Fibroblast of lung (primary cell): ENCODE data around the gene NR2C2. TPM values are rescaled to one million over a fixed set of nuclear protein-coding genes. Genes with fewer than 3 reads are reported as not detected.

Experiments
- DNase-seq, 2 donors: peaks; one replicate each; pipeline versions ENCODE4 v3.0.0 to v3.0.0-alpha.2; 2010; ENCODE audit warnings: low read depth in 2 of 2
- H2AFZ ChIP-seq: 2 replicates; pipeline ENCODE4 v1.5.1; 2012; ENCODE audit warnings: low read length, control low read depth, inconsistent platforms
- H3K27ac ChIP-seq: 2 replicates; pipeline ENCODE4 v1.5.1; 2011; ENCODE audit warnings: low read length, control low read depth; ENCODE audit not compliant: insufficient read depth
- H3K27me3 ChIP-seq: 2 replicates; pipeline ENCODE4 v1.5.1; 2011; ENCODE audit warnings: mild to moderate bottlenecking, low read length; ENCODE audit not compliant: control insufficient read depth, insufficient read depth
- H3K36me3 ChIP-seq: 2 replicates; pipeline ENCODE4 v1.5.1; 2011; ENCODE audit warnings: low read length; ENCODE audit not compliant: control insufficient read depth, insufficient read depth
- H3K4me1 ChIP-seq: 2 replicates; pipeline ENCODE4 v1.5.1; 2011; ENCODE audit warnings: low read length; ENCODE audit not compliant: control insufficient read depth, insufficient read depth; ENCODE audit errors: extremely low read depth
- H3K4me2 ChIP-seq: 2 replicates; pipeline ENCODE4 v1.5.1; 2011; ENCODE audit warnings: low read length, control low read depth; ENCODE audit not compliant: insufficient read depth; ENCODE audit errors: extremely low read depth
- H3K4me3 ChIP-seq, 4 experiments: fragments of 200-600 bp in 1 of 4; sonication (generic) in 1 of 4; replicated peaks in 1 of 4; 2 replicates each; pipeline ENCODE4 v1.5.1; 2011 to 2016; ENCODE audit warnings: low read length in 4 of 4, low read depth in 3 of 4, mild to moderate bottlenecking in 3 of 4, control low read depth in 2 of 4, inconsistent platforms in 1 of 4, mixed read lengths in 1 of 4; ENCODE audit not compliant: insufficient read depth in 1 of 4; ENCODE audit errors: control extremely low read depth in 1 of 4
- H3K79me2 ChIP-seq: 2 replicates; pipeline ENCODE4 v1.5.1; 2012; ENCODE audit warnings: mild to moderate bottlenecking, low read length, inconsistent platforms; ENCODE audit not compliant: control insufficient read depth, insufficient read depth
- H3K9ac ChIP-seq: 2 replicates; pipeline ENCODE4 v1.5.1; 2011; ENCODE audit warnings: mild to moderate bottlenecking, low read length, control low read depth; ENCODE audit not compliant: insufficient read depth
- H3K9me3 ChIP-seq: 2 replicates; pipeline ENCODE4 v1.5.1; 2012; ENCODE audit warnings: low read depth, low read length; ENCODE audit not compliant: control insufficient read depth, insufficient read depth
- H4K20me1 ChIP-seq: 2 replicates; pipeline ENCODE4 v1.5.1; 2011; ENCODE audit warnings: low read length; ENCODE audit not compliant: control insufficient read depth, insufficient read depth; ENCODE audit errors: extremely low read depth
- CTCF ChIP-seq, 2 donors: IDR thresholded peaks in 1 of 2; conservative IDR thresholded peaks in 1 of 2; 1 replicate in 1 of 2; 2 replicates in 1 of 2; pipeline ENCODE4 v1.5.1; 2011 to 2012; ENCODE audit warnings: low read length in 2 of 2, control low read depth in 1 of 2, inconsistent platforms in 1 of 2, low read depth in 1 of 2, mild to moderate bottlenecking in 1 of 2
- EZH2 ChIP-seq: IDR thresholded peaks from 2 replicates; pipeline ENCODE4 v1.5.1; 2012; ENCODE audit warnings: low read length, control low read depth, mild to moderate bottlenecking; ENCODE audit errors: missing control alignments
- polyA plus RNA-seq, 2 donors: library from polyadenylated mRNA; depleted of rRNA in 1 of 2; stranded (reverse) in 1 of 2; unstranded in 1 of 2; fragments of >200 nt; gene quantifications; 2 replicates each; pipeline ENCODE4 v1.2.1, GENCODE V29; 2011 to 2012; ENCODE audit warnings: missing spikeins in 1 of 2
- total RNA-seq: library from RNA; depleted of rRNA; stranded (reverse); fragments of >200 nt; gene quantifications from 2 replicates; pipeline ENCODE4 v1.2.1, GENCODE V29; 2014

The NR2C2 gene
- total and polyA plus RNA-seq, 2 donors (not counting 1 experiment from before 2014, with no cell fraction given), result 15.0 to 27.9 TPM

- no peaks in the 10 kb centered on the region for H3K27me3 ChIP-seq
- peaks cover 18% of the 10 kb centered on the region for H3K79me2 ChIP-seq
- no peaks in the 10 kb centered on the region for H3K4me1 ChIP-seq
- no peaks in the 10 kb centered on the region for H3K9me3 ChIP-seq
- DNase-seq, result peak; percentile 54 to 62
- H4K20me1 ChIP-seq, result no peaks in the 10 kb centered on the region
- H3K36me3 ChIP-seq, result peaks cover 15% of the 10 kb centered on the region
- no peak overlapping the region for H3K4me3 ChIP-seq
- no peak overlapping the region for H3K9ac ChIP-seq
- H3K27ac ChIP-seq, result no peak overlapping the region
- TF ChIP-seq EZH2 (no peak), CTCF (conservative IDR thresholded peaks at IDR 0.05 in 1 of 2, IDR thresholded peaks at IDR 0.05 in 1 of 2; ENCODE audit: low read depth in 1 of 2, low read length in 2 of 2) (no peak)
- H3K4me2 ChIP-seq, result no peak overlapping the region
- H2AFZ ChIP-seq, result no peak overlapping the region
These were observed 107.7 kb downstream of the NR2C2 start for GRCh38 chr3:15055019-15055557.

GRCh38 chr3:15056676-15057404, 109.5 kb downstream of the NR2C2 start:
- H3K36me3 ChIP-seq, result peaks cover 14% of the 10 kb centered on the region
- H3K4me1 ChIP-seq, result no peaks in the 10 kb centered on the region
- no peaks in the 10 kb centered on the region for H4K20me1 ChIP-seq
- no peak overlapping the region for H2AFZ ChIP-seq
- no peak overlapping the region for H3K9ac ChIP-seq
- H3K4me2 ChIP-seq, result no peak overlapping the region
- no peaks in the 10 kb centered on the region for H3K9me3 ChIP-seq
- TF ChIP-seq EZH2 (no peak), CTCF (conservative IDR thresholded peaks at IDR 0.05 in 1 of 2, IDR thresholded peaks at IDR 0.05 in 1 of 2; ENCODE audit: low read depth in 1 of 2, low read length in 2 of 2) (no peak)
- no peak overlapping the region for H3K4me3 ChIP-seq
- H3K27me3 ChIP-seq, result no peaks in the 10 kb centered on the region
- peaks cover 15% of the 10 kb centered on the region for H3K79me2 ChIP-seq
- no peak overlapping the region for H3K27ac ChIP-seq
- DNase-seq, result no peak

- Histone ChIP-seq H3K9ac (no peak overlapping the region), H3K9me3 (no peaks in the 10 kb centered on the region), H3K4me3 (no peak overlapping the region), H3K27me3 (no peaks in the 10 kb centered on the region), H3K79me2 (peaks cover 31% of the 10 kb centered on the region), H4K20me1 (no peaks in the 10 kb centered on the region), H3K36me3 (peaks cover 10% of the 10 kb centered on the region), H3K27ac (no peak overlapping the region), H3K4me1 (no peaks in the 10 kb centered on the region), H3K4me2 (no peak overlapping the region), H2AFZ (no peak overlapping the region)
- TF ChIP-seq EZH2, result no peak
- no peak for TF ChIP-seq CTCF (conservative IDR thresholded peaks at IDR 0.05 in 1 of 2, IDR thresholded peaks at IDR 0.05 in 1 of 2; ENCODE audit: low read depth in 1 of 2, low read length in 2 of 2)
- no peak for DNase-seq
These were observed 112.6 kb downstream of the NR2C2 start for GRCh38 chr3:15060029-15060428.
